ENCODE results near the gene LRRC58.

The LRRC58 gene

DNA sequence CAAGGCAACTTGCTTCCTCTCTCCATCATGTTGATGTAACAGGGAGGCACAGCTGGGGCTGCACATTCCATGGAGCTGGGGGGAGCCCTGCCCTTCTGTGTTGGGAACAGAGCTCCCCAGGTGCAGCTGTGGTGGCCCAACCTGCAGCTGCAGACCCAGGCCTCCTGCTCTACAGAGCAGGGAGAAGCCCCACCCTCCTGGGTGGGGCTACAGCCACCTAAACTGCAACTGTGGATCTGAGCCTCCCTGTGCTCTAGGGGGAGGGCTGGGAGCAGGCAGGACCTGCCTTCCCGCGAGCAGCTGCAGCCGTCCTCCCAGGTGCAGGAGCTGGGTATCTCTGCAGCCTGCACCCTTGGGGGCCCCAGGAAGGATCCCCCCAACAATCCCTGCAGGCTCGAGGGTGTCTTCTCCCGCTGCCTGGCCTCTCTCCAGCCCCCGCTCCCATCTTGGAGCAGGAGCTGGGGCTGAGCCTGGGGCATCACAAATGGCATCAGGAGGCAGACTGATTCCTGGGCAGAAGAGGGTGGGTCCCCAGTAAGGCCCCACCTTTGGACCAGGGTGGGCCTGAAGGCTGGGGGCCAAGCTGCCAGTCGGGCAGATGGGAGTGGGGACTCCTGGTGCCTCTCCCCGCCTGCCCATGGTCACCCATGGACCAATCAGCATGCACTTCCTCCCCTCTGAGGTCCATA lies 7.4 kb downstream of the LRRC58 start:
- Histone ChIP-seq H3K4me1 (ENCODE audit: control insufficient read depth, insufficient read depth, low read length) (peaks cover 5% of the 10 kb centered on the region; the same call in 1 of the 2 replicates), H3K9me3 (ENCODE audit: control insufficient read depth, insufficient read depth, low read depth, low read length) (no peaks in the 10 kb centered on the region), H3K4me3 (ENCODE audit: low read depth, low read length) (no peak overlapping the region), H3K27ac (ENCODE audit: extremely low read depth, low read depth, low read length) (no peak overlapping the region), H3K36me3 (ENCODE audit: control insufficient read depth in 2 of 2, insufficient read depth in 1 of 2, low read length in 2 of 2) (peaks cover 0 to 35% of the 10 kb centered on the region in 2 experiments; a peak in 1 of 3 replicates)
- TF ChIP-seq ZNF423 (tag by site-specific recombination; IDR thresholded peaks at IDR 0.05) (no peak), ZNF701 (tag by site-specific recombination; IDR thresholded peaks at IDR 0.05) (no peak), ZNF629 (tag by site-specific recombination; IDR thresholded peaks at IDR 0.05) (no peak), ZSCAN16 (tag by site-specific recombination; IDR thresholded peaks at IDR 0.05) (no peak), ZNF555 (tag by site-specific recombination; conservative IDR thresholded peaks at IDR 0.05) (no peak), ZNF621 (tag by site-specific recombination; IDR thresholded peaks at IDR 0.05) (no peak), ZNF112 (tag by site-specific recombination; IDR thresholded peaks at IDR 0.05) (no peak), HOXC10 (CRISPR knock-in tag; IDR thresholded peaks at IDR 0.05) (no peak), GLI4 (tag by site-specific recombination; IDR thresholded peaks at IDR 0.05) (no peak), ZNF560 (tag by site-specific recombination; IDR thresholded peaks at IDR 0.05; ENCODE audit: borderline replicate concordance) (no peak), ZNF302 (tag by site-specific recombination; IDR thresholded peaks at IDR 0.05; ENCODE audit: low read depth) (no peak), ZNF174 (tag by site-specific recombination; IDR thresholded peaks at IDR 0.05) (no peak)
- TF ChIP-seq, protein P1, sequence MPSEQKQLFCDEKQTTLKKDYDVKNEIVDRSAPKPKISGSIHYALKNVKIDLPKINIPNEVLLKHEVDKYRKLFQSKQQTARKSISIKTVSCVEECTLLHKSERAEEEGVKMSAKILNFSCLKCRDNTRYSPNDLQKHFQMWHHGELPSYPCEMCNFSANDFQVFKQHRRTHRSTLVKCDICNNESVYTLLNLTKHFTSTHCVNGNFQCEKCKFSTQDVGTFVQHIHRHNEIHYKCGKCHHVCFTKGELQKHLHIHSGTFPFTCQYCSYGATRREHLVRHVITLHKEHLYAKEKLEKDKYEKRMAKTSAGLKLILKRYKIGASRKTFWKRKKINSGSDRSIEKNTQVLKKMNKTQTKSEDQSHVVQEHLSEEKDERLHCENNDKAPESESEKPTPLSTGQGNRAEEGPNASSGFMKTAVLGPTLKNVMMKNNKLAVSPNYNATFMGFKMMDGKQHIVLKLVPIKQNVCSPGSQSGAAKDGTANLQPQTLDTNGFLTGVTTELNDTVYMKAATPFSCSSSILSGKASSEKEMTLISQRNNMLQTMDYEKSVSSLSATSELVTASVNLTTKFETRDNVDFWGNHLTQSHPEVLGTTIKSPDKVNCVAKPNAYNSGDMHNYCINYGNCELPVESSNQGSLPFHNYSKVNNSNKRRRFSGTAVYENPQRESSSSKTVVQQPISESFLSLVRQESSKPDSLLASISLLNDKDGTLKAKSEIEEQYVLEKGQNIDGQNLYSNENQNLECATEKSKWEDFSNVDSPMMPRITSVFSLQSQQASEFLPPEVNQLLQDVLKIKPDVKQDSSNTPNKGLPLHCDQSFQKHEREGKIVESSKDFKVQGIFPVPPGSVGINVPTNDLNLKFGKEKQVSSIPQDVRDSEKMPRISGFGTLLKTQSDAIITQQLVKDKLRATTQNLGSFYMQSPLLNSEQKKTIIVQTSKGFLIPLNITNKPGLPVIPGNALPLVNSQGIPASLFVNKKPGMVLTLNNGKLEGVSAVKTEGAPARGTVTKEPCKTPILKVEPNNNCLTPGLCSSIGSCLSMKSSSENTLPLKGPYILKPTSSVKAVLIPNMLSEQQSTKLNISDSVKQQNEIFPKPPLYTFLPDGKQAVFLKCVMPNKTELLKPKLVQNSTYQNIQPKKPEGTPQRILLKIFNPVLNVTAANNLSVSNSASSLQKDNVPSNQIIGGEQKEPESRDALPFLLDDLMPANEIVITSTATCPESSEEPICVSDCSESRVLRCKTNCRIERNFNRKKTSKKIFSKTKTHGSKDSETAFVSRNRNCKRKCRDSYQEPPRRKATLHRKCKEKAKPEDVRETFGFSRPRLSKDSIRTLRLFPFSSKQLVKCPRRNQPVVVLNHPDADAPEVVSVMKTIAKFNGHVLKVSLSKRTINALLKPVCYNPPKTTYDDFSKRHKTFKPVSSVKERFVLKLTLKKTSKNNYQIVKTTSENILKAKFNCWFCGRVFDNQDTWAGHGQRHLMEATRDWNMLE (tag by site-specific recombination; conservative IDR thresholded peaks at IDR 0.05; ENCODE audit: low read depth), result no peak
- ChIA-PET CTCF (no interaction called here), POLR2A (no interaction called here)

DNA sequence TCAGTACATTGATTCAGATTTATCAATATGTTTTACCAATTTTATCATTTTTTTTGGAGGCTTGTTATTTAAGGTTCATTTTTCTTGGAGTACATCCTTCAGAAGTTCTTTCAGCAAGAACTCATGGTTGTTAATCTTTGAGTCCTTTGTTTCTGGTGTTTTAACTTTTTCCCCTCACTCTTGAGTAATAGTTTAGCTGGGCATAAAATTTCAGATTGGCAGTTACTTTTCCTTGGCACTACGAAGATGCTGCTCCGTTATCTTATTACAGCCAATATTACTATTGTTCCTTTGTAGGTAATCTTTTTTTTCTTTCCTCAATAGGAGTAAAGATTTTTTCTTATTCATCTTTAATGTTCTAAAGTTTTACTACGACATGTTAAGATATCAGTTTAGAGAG lies 9.8 kb downstream of the LRRC58 start:
- Histone ChIP-seq H3K9me3 (ENCODE audit: control insufficient read depth, insufficient read depth, low read depth, low read length) (no peaks in the 10 kb centered on the region), H3K27ac (ENCODE audit: extremely low read depth, low read depth, low read length) (no peak overlapping the region), H3K4me1 (ENCODE audit: control insufficient read depth, insufficient read depth, low read length) (no peaks in the 10 kb centered on the region), H3K4me3 (ENCODE audit: low read depth, low read length) (no peak overlapping the region), H3K36me3 (ENCODE audit: control insufficient read depth in 2 of 2, insufficient read depth in 1 of 2, low read length in 2 of 2) (peaks cover 0 to 40% of the 10 kb centered on the region in 2 experiments; a peak in 1 of 3 replicates)
- POLR2A ChIA-PET, result no interaction called here
- CTCF ChIA-PET, result interaction anchor here (0.7 kb wide), 1 partner anchor 229 kb away, joined by 3 read pairs; no protein-coding TSS in a partner anchor
- no peak for TF ChIP-seq ZNF426 (tag by site-specific recombination; IDR thresholded peaks at IDR 0.05)
- TF ChIP-seq ZNF174 (tag by site-specific recombination; IDR thresholded peaks at IDR 0.05), result no peak
- TF ChIP-seq ZNF624 (tag by site-specific recombination; IDR thresholded peaks at IDR 0.05), result no peak
- no peak for TF ChIP-seq ZNF223 (tag by site-specific recombination; IDR thresholded peaks at IDR 0.05)
- peak; percentile 67 for TF ChIP-seq SETDB1 (IDR thresholded peaks at IDR 0.05; ENCODE audit: insufficient read length, low read length)
- TF ChIP-seq ZNF785 (tag by site-specific recombination; IDR thresholded peaks at IDR 0.05), result no peak

DNA sequence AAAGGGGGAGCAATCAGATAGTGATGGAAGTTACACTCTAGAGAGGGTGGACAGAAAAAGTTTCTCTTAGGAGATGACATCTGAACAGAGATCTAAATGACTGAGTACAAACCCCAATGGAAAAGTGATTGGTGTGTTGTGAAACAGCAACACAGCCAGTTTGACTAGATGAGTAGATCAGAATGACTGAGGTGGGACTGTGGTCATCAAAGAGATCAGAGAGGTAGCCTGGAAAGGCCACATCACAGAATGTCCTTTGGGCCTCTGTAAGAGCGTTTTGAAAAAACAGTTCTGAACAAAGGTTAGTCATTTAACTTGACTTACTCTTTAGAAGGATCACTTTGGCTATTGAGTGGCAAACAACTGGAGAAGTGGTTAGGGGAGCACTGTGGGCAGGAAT lies 10.6 kb downstream of the LRRC58 start:
- no peak overlapping the region for H3K4me3 ChIP-seq (ENCODE audit: low read depth, low read length)
- no peaks in the 10 kb centered on the region for H3K4me1 ChIP-seq (ENCODE audit: control insufficient read depth, insufficient read depth, low read length)
- H3K27ac ChIP-seq (ENCODE audit: extremely low read depth, low read depth, low read length), result no peak overlapping the region
- H3K36me3 ChIP-seq (ENCODE audit: control insufficient read depth in 2 of 2, insufficient read depth in 1 of 2, low read length in 2 of 2), result peaks cover 5 to 42% of the 10 kb centered on the region in 2 experiments; a peak in 2 of 3 replicates
- no peaks in the 10 kb centered on the region for H3K9me3 ChIP-seq (ENCODE audit: control insufficient read depth, insufficient read depth, low read depth, low read length)
- CTCF ChIA-PET, result no interaction called here
- POLR2A ChIA-PET, result no interaction called here
- no peak for TF ChIP-seq ZSCAN30 (tag by site-specific recombination; IDR thresholded peaks at IDR 0.05)
- no peak for TF ChIP-seq ZNF214 (tag by site-specific recombination; IDR thresholded peaks at IDR 0.05; ENCODE audit: borderline replicate concordance)
- TF ChIP-seq, protein P2, sequence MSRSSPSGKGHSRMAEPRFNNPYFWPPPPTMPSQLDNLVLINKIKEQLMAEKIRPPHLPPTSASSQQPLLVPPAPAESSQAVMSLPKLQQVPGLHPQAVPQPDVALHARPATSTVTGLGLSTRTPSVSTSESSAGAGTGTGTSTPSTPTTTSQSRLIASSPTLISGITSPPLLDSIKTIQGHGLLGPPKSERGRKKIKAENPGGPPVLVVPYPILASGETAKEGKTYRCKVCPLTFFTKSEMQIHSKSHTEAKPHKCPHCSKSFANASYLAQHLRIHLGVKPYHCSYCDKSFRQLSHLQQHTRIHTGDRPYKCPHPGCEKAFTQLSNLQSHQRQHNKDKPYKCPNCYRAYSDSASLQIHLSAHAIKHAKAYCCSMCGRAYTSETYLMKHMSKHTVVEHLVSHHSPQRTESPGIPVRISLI (tag by site-specific recombination; IDR thresholded peaks at IDR 0.05), result no peak
- no peak for TF ChIP-seq ZFP37 (tag by site-specific recombination; IDR thresholded peaks at IDR 0.05)
- no peak for TF ChIP-seq ZNF138 (tag by site-specific recombination; IDR thresholded peaks at IDR 0.05; ENCODE audit: borderline replicate concordance)
- TF ChIP-seq GLIS2 (tag by site-specific recombination; IDR thresholded peaks at IDR 0.05), result no peak
- TF ChIP-seq SP3 (tag by site-specific recombination; IDR thresholded peaks at IDR 0.05), result no peak
- no peak for TF ChIP-seq ZBTB17 (tag by site-specific recombination; IDR thresholded peaks at IDR 0.05)
- TF ChIP-seq, protein P3, sequence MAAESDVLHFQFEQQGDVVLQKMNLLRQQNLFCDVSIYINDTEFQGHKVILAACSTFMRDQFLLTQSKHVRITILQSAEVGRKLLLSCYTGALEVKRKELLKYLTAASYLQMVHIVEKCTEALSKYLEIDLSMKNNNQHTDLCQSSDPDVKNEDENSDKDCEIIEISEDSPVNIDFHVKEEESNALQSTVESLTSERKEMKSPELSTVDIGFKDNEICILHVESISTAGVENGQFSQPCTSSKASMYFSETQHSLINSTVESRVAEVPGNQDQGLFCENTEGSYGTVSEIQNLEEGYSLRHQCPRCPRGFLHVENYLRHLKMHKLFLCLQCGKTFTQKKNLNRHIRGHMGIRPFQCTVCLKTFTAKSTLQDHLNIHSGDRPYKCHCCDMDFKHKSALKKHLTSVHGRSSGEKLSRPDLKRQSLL (tag by site-specific recombination; IDR thresholded peaks at IDR 0.05), result no peak

Measured in HEK293 (cell line).